VCaP (cell line): Measurements from ENCODE around the gene ATP6AP2.

Experiments used
- H3K27ac ChIP-seq: fragments of 450-650 bp; 2 replicates; pipeline ENCODE4 v1.5.1; 2017
- TF ChIP-seq, protein P1 (sequence below): fragments of 450-650 bp; conservative IDR thresholded peaks from 2 replicates; pipeline ENCODE4 v1.5.1; 2017; ENCODE audit warnings: mild to moderate bottlenecking, moderate library complexity

Gene ATP6AP2

GRCh38 chrX:40625294-40625693 is 44.5 kb downstream of the ATP6AP2 start:
- no peak overlapping the region for H3K27ac ChIP-seq
- TF ChIP-seq, protein P1, sequence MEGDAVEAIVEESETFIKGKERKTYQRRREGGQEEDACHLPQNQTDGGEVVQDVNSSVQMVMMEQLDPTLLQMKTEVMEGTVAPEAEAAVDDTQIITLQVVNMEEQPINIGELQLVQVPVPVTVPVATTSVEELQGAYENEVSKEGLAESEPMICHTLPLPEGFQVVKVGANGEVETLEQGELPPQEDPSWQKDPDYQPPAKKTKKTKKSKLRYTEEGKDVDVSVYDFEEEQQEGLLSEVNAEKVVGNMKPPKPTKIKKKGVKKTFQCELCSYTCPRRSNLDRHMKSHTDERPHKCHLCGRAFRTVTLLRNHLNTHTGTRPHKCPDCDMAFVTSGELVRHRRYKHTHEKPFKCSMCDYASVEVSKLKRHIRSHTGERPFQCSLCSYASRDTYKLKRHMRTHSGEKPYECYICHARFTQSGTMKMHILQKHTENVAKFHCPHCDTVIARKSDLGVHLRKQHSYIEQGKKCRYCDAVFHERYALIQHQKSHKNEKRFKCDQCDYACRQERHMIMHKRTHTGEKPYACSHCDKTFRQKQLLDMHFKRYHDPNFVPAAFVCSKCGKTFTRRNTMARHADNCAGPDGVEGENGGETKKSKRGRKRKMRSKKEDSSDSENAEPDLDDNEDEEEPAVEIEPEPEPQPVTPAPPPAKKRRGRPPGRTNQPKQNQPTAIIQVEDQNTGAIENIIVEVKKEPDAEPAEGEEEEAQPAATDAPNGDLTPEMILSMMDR = no peak

DNA sequence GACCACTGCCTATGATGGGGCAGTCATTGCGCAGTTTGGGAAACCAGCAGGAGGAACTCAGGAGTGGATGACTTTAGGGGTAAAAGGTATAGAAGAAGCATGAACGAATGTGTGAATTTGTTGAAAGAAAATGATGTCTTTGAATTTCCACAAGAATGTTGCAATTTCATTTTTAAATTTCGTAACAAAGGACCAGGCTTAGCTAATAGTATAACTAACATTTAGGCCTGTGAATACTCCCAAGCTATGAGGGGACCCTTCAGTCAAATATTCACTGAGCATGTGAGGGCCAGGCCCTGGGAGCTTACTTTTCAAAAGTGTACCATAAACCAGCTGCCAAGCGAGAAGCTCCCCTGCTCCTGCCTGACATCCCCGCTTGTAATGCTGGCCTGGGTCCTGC is 47.7 kb downstream of the ATP6AP2 start:
- TF ChIP-seq, protein P1 = no peak
- H3K27ac ChIP-seq = no peak overlapping the region

DNA sequence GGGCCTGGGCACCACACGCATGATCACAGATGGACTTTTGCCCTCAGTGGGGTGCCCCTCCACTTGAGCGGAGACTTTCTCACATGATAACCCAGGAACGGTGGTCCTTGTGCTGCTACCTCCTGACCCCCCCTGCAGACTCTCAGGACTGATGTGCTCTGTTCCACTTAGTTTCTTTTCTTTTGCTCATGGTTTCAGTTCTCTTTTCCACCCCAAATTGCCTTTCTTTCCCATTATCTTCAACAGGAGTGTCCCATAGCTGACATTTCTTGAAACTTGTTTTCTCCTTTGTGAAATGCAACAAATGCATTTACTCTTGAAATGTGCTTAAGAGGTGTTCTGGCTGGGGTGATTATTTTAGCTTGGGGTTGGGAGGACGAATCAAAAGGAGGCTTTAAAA is 51.4 kb downstream of the ATP6AP2 start:
- no peak overlapping the region for H3K27ac ChIP-seq
- TF ChIP-seq, protein P1 = no peak

GRCh38 chrX:40637687-40638086 is 56.9 kb downstream of the ATP6AP2 start:
- no peak overlapping the region for H3K27ac ChIP-seq
- TF ChIP-seq, protein P1 = no peak

DNA sequence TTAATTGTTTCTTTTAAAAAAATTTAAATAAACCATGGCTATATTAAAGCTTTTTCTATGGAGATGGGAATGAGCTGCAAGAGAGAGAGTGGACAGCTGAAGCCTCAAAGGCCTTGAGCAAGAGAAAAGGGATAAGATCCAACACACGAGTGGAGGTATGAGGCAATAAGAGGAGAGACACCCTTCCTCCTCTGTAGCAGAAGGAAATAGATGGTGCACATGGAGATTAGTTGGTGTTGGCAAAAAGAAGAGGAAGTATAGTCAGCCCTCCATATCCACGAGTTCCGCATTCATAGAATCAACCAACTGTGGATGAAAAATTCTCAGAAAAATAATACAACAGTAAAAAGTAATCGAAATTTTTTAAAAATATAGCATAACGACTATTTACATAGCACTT is 63.4 kb downstream of the ATP6AP2 start:
- TF ChIP-seq, protein P1 = no peak

DNA sequence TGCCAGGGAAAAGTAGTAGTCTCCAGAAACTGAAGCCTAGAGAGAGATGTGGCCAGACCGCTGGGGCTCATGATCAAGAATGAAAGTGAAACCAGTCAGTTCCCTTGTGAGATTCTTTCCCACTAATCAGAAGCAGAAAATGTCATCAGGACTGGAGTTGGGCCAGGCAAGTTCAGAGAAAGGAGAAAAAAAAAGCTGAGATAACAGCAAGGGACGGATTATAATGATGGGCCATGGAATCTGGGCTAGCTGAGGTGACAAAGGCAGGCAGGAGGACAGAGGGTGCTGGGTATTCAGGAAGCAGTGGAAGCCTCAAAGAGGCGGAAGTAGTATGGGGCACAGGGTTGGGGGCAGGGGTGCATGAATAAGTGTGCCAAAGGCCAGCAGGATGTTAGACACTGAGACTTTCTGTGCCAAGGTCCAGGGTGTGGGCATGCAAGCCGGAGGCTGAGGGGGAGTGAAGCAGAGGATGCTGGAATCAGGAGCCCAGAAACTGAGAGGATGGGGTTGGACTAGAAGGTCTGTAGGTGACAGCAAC is 64.1 kb downstream of the ATP6AP2 start:
- H3K27ac ChIP-seq = peak overlapping the region; percentile 13; the same call in 1 of the 2 replicates
- TF ChIP-seq, protein P1 = no peak

More for the DNA sequence above, 63.4 kb downstream of the ATP6AP2 start:
- no peak overlapping the region for H3K27ac ChIP-seq

DNA sequence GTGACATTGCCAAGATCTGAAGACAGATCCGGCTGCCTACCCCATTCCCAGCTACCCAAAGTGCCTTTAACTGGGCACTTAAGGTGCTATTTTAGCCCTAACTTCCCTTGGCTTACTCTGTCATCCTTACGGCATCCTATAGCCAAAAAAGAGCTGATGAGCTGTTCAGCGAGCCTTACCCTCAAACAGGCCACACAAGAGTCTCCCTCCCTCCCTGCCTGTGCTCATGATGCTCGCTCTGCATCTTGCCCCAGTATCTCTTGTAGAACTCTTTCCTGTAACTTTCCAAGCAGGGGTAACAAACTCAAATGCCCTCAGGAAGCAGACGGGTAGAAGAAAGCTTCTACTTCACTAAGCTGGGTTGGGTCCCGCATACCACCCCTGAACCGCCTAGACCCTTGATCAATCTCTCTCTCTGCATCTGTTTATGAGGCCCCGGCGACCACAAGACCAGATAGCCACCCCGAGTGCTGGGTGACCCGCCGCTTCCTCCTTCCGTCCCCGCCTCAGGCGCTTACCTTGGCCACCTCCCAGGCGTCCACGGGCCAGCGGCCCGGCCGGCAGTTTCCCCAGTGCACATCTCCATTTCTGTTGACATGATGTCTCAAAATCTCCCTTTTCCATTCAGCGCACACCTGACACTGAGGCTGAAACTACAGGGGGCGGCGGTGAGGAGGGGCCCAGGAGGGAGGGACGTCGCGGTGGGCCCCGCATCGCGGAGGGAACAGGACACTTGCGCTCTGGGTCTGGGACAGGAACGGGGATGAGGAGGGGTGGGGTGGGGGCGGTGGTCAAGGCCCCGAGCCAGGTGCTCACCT is 65.9 kb downstream of the ATP6AP2 start:
- peak overlapping the region; percentile 78 for H3K27ac ChIP-seq
- TF ChIP-seq, protein P1 = no peak
